KMS-11 (cell line): ENCODE data around the gene FNBP1.
"Not testable (repeated sequence)": the region's sequence is repeated elsewhere in the genome, so short reads cannot be mapped to it uniquely, and the experiment has no call there.

ENCODE experiments used
- H2AFZ ChIP-seq: fragments of 200-600 bp; sonication (generic); 2 replicates; pipeline ENCODE4 v1.6.1; 2016; ENCODE audit warnings: antibody characterized with exemption, mixed run types, low read depth
- H3K27ac ChIP-seq: fragments of 200-600 bp; sonication (generic); 2 replicates; pipeline ENCODE4 v1.6.1; 2016; ENCODE audit warnings: mild to moderate bottlenecking, mixed run types
- H3K27me3 ChIP-seq: fragments of 200-600 bp; sonication (generic); 2 replicates; pipeline ENCODE4 v1.6.1; 2017; ENCODE audit warnings: mild to moderate bottlenecking, low read depth, mixed run types, moderate library complexity; ENCODE audit not compliant: insufficient read depth
- H3K36me3 ChIP-seq: fragments of 200-600 bp; sonication (generic); 2 replicates; pipeline ENCODE4 v1.6.1; 2017; ENCODE audit warnings: mild to moderate bottlenecking, mixed run types; ENCODE audit not compliant: insufficient read depth
- H3K4me1 ChIP-seq: fragments of 200-600 bp; sonication (generic); 2 replicates; pipeline ENCODE4 v1.6.1; 2016; ENCODE audit warnings: mild to moderate bottlenecking, low read depth, mixed run types; ENCODE audit not compliant: poor library complexity, severe bottlenecking
- H3K4me2 ChIP-seq: fragments of 200-600 bp; sonication (generic); 2 replicates; pipeline ENCODE4 v1.7.0; 2016; ENCODE audit warnings: mild to moderate bottlenecking, mixed run types
- H3K4me3 ChIP-seq: fragments of 200-600 bp; sonication (generic); IDR thresholded peaks from 2 replicates; pipeline ENCODE4 v1.6.1; 2017; ENCODE audit warnings: low read depth, low read length, mixed read lengths; ENCODE audit not compliant: insufficient read depth
- H3K79me2 ChIP-seq: fragments of 200-600 bp; sonication (generic); 2 replicates; pipeline ENCODE4 v1.6.1; 2016; ENCODE audit warnings: low read depth, mixed run types; ENCODE audit not compliant: insufficient read depth
- H3K9ac ChIP-seq: fragments of 200-600 bp; sonication (generic); 2 replicates; pipeline ENCODE4 v1.6.1; 2016; ENCODE audit warnings: mild to moderate bottlenecking, mixed run types
- H4K20me1 ChIP-seq: fragments of 200-600 bp; sonication (generic); 2 replicates; pipeline ENCODE4 v1.6.1; 2016; ENCODE audit warnings: mild to moderate bottlenecking, mixed run types; ENCODE audit not compliant: insufficient read depth
- TF ChIP-seq, protein P1 (sequence below): fragments of 200-600 bp; sonication (generic); conservative IDR thresholded peaks from 2 replicates; pipeline ENCODE4 v1.6.1; 2017; ENCODE audit warnings: low read depth, mild to moderate bottlenecking, antibody characterized with exemption, low read length, moderate library complexity, mixed read lengths

FNBP1 gene

DNA sequence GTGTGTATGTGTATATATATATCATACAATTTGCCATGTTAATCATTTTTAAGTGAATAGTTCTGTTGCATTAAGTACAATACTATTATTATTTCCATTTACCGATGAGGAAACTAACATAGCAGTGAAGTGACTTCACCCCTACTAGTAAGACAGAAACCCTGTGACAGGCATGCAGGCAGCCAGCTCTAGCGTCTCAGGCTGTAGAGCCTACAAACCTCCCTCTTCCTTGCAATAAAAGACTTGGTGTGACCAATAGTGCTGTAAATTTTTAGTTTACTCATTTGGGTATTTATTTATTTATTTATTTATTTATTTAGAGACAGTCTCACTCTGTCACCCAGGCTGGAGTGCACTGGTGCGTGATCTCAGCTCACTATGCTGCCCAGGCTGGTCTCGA, 24.7 kb downstream of the FNBP1 start:
- H3K4me3 ChIP-seq = no peak overlapping the region

GRCh38 chr9:130017510-130017909, 25.5 kb downstream of the FNBP1 start:
- H3K79me2 ChIP-seq = peaks cover 55% of the 10 kb centered on the region
- not testable (repeated sequence) for H3K4me3 ChIP-seq, H4K20me1 ChIP-seq, H3K27me3 ChIP-seq, H3K36me3 ChIP-seq, H2AFZ ChIP-seq
- H3K4me2 ChIP-seq = peak overlapping the region; percentile 52
- peak overlapping the region; percentile 93 for H3K27ac ChIP-seq
- H3K4me1 ChIP-seq = peaks cover 67% of the 10 kb centered on the region
- peak overlapping the region; percentile 56 for H3K9ac ChIP-seq

More for the DNA sequence above, 24.7 kb downstream of the FNBP1 start:
- TF ChIP-seq, protein P1, sequence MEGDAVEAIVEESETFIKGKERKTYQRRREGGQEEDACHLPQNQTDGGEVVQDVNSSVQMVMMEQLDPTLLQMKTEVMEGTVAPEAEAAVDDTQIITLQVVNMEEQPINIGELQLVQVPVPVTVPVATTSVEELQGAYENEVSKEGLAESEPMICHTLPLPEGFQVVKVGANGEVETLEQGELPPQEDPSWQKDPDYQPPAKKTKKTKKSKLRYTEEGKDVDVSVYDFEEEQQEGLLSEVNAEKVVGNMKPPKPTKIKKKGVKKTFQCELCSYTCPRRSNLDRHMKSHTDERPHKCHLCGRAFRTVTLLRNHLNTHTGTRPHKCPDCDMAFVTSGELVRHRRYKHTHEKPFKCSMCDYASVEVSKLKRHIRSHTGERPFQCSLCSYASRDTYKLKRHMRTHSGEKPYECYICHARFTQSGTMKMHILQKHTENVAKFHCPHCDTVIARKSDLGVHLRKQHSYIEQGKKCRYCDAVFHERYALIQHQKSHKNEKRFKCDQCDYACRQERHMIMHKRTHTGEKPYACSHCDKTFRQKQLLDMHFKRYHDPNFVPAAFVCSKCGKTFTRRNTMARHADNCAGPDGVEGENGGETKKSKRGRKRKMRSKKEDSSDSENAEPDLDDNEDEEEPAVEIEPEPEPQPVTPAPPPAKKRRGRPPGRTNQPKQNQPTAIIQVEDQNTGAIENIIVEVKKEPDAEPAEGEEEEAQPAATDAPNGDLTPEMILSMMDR = no peak
- peaks cover 57% of the 10 kb centered on the region for H3K79me2 ChIP-seq
- H3K27me3 ChIP-seq = no peaks in the 10 kb centered on the region
- no peaks in the 10 kb centered on the region for H3K36me3 ChIP-seq
- H3K9ac ChIP-seq = no peak overlapping the region
- H3K27ac ChIP-seq = peak overlapping the region; percentile 24; the same call in 1 of the 2 replicates
- H3K4me2 ChIP-seq = no peak overlapping the region
- peaks cover 71% of the 10 kb centered on the region for H3K4me1 ChIP-seq
- H4K20me1 ChIP-seq = no peaks in the 10 kb centered on the region
- H2AFZ ChIP-seq = no peak overlapping the region

DNA sequence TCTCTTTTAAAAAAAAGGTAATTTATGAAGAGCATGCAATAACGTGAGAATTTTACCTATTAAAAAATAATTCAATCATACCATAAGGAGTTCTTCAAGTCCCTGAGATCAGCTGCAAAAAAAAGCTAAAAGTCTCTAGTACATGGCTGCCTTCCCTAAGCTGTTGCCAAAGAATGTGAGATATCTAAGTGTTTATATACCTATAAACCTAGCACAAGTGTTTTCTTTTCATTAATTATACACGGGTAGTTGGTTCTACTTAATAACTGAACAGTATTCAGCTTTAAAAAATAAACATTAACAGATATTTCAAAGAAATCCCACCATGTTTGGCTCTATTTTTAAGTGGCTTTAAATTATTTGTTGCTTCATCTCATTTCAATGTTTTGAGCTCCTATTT, 25.9 kb downstream of the FNBP1 start:
- peak overlapping the region; percentile 56 for H3K9ac ChIP-seq
- no peak overlapping the region for H2AFZ ChIP-seq
- H3K4me2 ChIP-seq = peak overlapping the region; percentile 52
- peak overlapping the region; percentile 93 for H3K27ac ChIP-seq
- no peaks in the 10 kb centered on the region for H3K36me3 ChIP-seq
- no peaks in the 10 kb centered on the region for H4K20me1 ChIP-seq
- no peaks in the 10 kb centered on the region for H3K27me3 ChIP-seq
- TF ChIP-seq, protein P1 = no peak
- no peak overlapping the region for H3K4me3 ChIP-seq
- H3K79me2 ChIP-seq = peaks cover 55% of the 10 kb centered on the region
- H3K4me1 ChIP-seq = peaks cover 67% of the 10 kb centered on the region

GRCh38 chr9:130015353-130016019, 27.5 kb downstream of the FNBP1 start:
- no peaks in the 10 kb centered on the region for H4K20me1 ChIP-seq
- H2AFZ ChIP-seq = no peak overlapping the region
- H3K4me3 ChIP-seq = no peak overlapping the region
- TF ChIP-seq, protein P1 = no peak
- H3K27me3 ChIP-seq = no peaks in the 10 kb centered on the region
- peak overlapping the region; percentile 93; the same call in 1 of the 2 replicates for H3K27ac ChIP-seq
- H3K4me2 ChIP-seq = no peak overlapping the region
- H3K4me1 ChIP-seq = peaks cover 67% of the 10 kb centered on the region
- no peaks in the 10 kb centered on the region for H3K36me3 ChIP-seq
- no peak overlapping the region for H3K9ac ChIP-seq
- peaks cover 49% of the 10 kb centered on the region for H3K79me2 ChIP-seq

DNA sequence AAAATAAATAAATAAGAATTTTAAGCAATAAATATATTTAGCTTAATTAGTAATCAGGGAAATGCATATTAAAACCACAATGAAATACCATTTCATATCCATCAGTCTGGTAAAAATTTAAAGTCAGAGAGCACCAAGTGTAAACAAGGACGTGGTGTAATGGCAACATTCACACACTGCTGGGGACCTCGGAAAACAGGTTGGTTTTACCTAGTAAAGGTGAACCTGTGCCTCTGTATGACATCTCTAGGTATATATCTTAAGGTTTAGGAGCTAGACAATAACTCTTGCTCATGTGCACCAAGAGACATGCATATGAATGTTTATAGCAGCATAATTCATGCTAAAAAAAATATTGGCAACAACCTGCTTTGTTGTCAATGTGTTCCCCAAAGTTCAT, 29.7 kb downstream of the FNBP1 start:
- H3K9ac ChIP-seq = no peak overlapping the region
- peaks cover 55% of the 10 kb centered on the region for H3K79me2 ChIP-seq
- no peaks in the 10 kb centered on the region for H3K36me3 ChIP-seq
- H3K4me1 ChIP-seq = peaks cover 81% of the 10 kb centered on the region
- no peak overlapping the region for H3K27ac ChIP-seq
- H3K4me3 ChIP-seq = no peak overlapping the region
- H3K27me3 ChIP-seq = no peaks in the 10 kb centered on the region
- H2AFZ ChIP-seq = no peak overlapping the region
- no peaks in the 10 kb centered on the region for H4K20me1 ChIP-seq
- H3K4me2 ChIP-seq = no peak overlapping the region
- TF ChIP-seq, protein P1 = no peak
